HCT116 (cell line): Measurements from ENCODE around the gene FAM117A. TPM values are rescaled to one million over a fixed set of nuclear protein-coding genes. Genes with fewer than 3 reads are reported as not detected.
"Not testable (repeated sequence)": the region's sequence is repeated elsewhere in the genome, so short reads cannot be mapped to it uniquely, and the experiment has no call there.

Experiments used
- ATAC-seq: fragments of 200-7000 bp; cut with Tn5 transposase; 2 replicates; pipeline ENCODE4 v1.9.1; 2020; ENCODE audit warnings: mild to moderate bottlenecking, moderate library complexity
- BruUV-seq: library from RNA; stranded (reverse); fragments of 400-500 nt; replicated peaks from 2 replicates; lab custom pipeline; 2021; lab: Mats Ljungman, UMichigan
- CTCF ChIA-PET: fragments of 300-600 bp; sonication (Branson Sonifier 250); formaldehyde crosslinking; loops from one replicate; lab custom pipeline; 2021; ENCODE audit warnings: antibody characterized with exemption; lab: Charles Lee
- POLR2A ChIA-PET: fragments of 300-600, 350-600 bp; sonication (Branson Sonifier 250); formaldehyde crosslinking; loops from one replicate; lab custom pipeline; 2021; ENCODE audit warnings: antibody characterized with exemption; lab: Charles Lee
- RAD21 ChIA-PET, 2 experiments: fragments of 300-600 bp; sonication (Branson Sonifier 250); formaldehyde crosslinking; loops; one replicate each; lab custom pipeline; 2023; ENCODE audit warnings: low total read pairs in 2 of 2; ENCODE audit not compliant: uncharacterized antibody in 2 of 2, unreplicated experiment in 2 of 2, low non-redundant PET in 1 of 2; lab: Charles Lee
- DNase-seq: peaks from one replicate; pipeline ENCODE4 v3.0.0-alpha.2; 2010; ENCODE audit warnings: low read depth, low spot score
- H2AFZ ChIP-seq: fragments of 200-600 bp; shearing (Covaris generic), sonication (generic); 2 replicates; pipeline ENCODE4 v1.6.1; 2017; ENCODE audit warnings: low read depth, mixed run types, mixed read lengths, antibody characterized with exemption, low read length; ENCODE audit not compliant: poor library complexity, severe bottlenecking
- H3K27ac ChIP-seq: 2 replicates; pipeline ENCODE4 v1.5.1; 2012; ENCODE audit warnings: low read depth, low read length
- H3K27me3 ChIP-seq: fragments of 200-600 bp; sonication (generic); 2 replicates; pipeline ENCODE4 v1.6.1; 2016; ENCODE audit warnings: mixed run types, low read length, mixed read lengths; ENCODE audit not compliant: insufficient read depth
- H3K36me3 ChIP-seq, 2 experiments: fragments of 200-500 bp in 1 of 2; fragments of 200-600 bp in 1 of 2; sonication (Bioruptor generic) in 1 of 2; sonication (generic) in 1 of 2; 2 replicates each; pipeline versions ENCODE4 v1.5.1 to v1.6.1; 2014 to 2016; ENCODE audit warnings: low read length in 2 of 2, inconsistent platforms in 1 of 2, mixed read lengths in 1 of 2, mixed run types in 1 of 2; ENCODE audit not compliant: insufficient read depth in 2 of 2, control insufficient read depth in 1 of 2
- H3K4me1 ChIP-seq, 2 experiments: fragments of 200-600 bp in 1 of 2; sonication (generic) in 1 of 2; 2 replicates each; pipeline versions ENCODE4 v1.5.1 to v1.6.1; 2012 to 2017; ENCODE audit warnings: low read length in 2 of 2, inconsistent platforms in 1 of 2, mild to moderate bottlenecking in 1 of 2, mixed read lengths in 1 of 2, mixed run types in 1 of 2, moderate library complexity in 1 of 2; ENCODE audit not compliant: insufficient read depth in 2 of 2, control insufficient read depth in 1 of 2
- H3K4me2 ChIP-seq: fragments of 200-600 bp; sonication (generic); 2 replicates; pipeline ENCODE4 v1.6.1; 2017; ENCODE audit warnings: mixed run types, low read length, mixed read lengths
- H3K4me3 ChIP-seq, 2 experiments: fragments of 200-600 bp in 1 of 2; sonication (generic) in 1 of 2; replicated peaks in 1 of 2; 2 replicates each; pipeline ENCODE4 v1.5.1; 2011 to 2016; ENCODE audit warnings: low read length in 2 of 2, control low read depth in 1 of 2, low read depth in 1 of 2, mild to moderate bottlenecking in 1 of 2, mixed read lengths in 1 of 2, mixed run types in 1 of 2
- H3K79me2 ChIP-seq: fragments of 200-600 bp; sonication (generic); 2 replicates; pipeline ENCODE4 v1.6.1; 2017; ENCODE audit warnings: mild to moderate bottlenecking, mixed run types, low read length, moderate library complexity, mixed read lengths; ENCODE audit not compliant: insufficient read depth
- H3K9ac ChIP-seq: fragments of 200-600 bp; sonication (generic); 2 replicates; pipeline ENCODE4 v1.6.1; 2016; ENCODE audit warnings: low read length, mixed read lengths
- H3K9me2 ChIP-seq: fragments of 200-600 bp; sonication (generic), shearing (Covaris generic); 2 replicates; pipeline ENCODE4 v1.6.1; 2017; ENCODE audit warnings: mixed run types, mild to moderate bottlenecking, moderate library complexity; ENCODE audit not compliant: insufficient read depth
- H3K9me3 ChIP-seq, 2 experiments: fragments of 200-500 bp in 1 of 2; fragments of 200-600 bp in 1 of 2; sonication (Bioruptor generic) in 1 of 2; sonication (generic) in 1 of 2; 2 replicates each; pipeline ENCODE4 v1.6.1; 2014 to 2017; ENCODE audit warnings: low read length in 2 of 2, mixed read lengths in 2 of 2, inconsistent platforms in 1 of 2, low read depth in 1 of 2, mild to moderate bottlenecking in 1 of 2, mixed run types in 1 of 2, moderate library complexity in 1 of 2; ENCODE audit not compliant: control insufficient read depth in 1 of 2, insufficient read depth in 1 of 2
- H4K20me1 ChIP-seq: fragments of 200-600 bp; sonication (generic), shearing (Covaris generic); 2 replicates; pipeline ENCODE4 v1.6.1; 2017; ENCODE audit warnings: mixed run types, mild to moderate bottlenecking, moderate library complexity; ENCODE audit not compliant: insufficient read depth
- CBX3 ChIP-seq: IDR thresholded peaks from 2 replicates; pipeline ENCODE4 v1.6.1; 2012; ENCODE audit warnings: low read depth
- CEBPB ChIP-seq: IDR thresholded peaks from 2 replicates; pipeline ENCODE4 v1.6.1; 2012; ENCODE audit warnings: low read depth
- CTCF ChIP-seq, 3 experiments: fragments of 200-600 bp in 1 of 3; sonication (generic) in 1 of 3; IDR thresholded peaks in 2 of 3; conservative IDR thresholded peaks in 1 of 3; 2 replicates each; pipeline ENCODE4 v1.5.1; 2012 to 2017; ENCODE audit warnings: low read depth in 2 of 3, low read length in 2 of 3, antibody characterized with exemption in 1 of 3, borderline replicate concordance in 1 of 3, control low read depth in 1 of 3, mild to moderate bottlenecking in 1 of 3, mixed read lengths in 1 of 3, mixed run types in 1 of 3, moderate library complexity in 1 of 3; ENCODE audit not compliant: insufficient read depth in 1 of 3
- ELF1 ChIP-seq: IDR thresholded peaks from 2 replicates; pipeline ENCODE4 v1.6.1; 2012; ENCODE audit warnings: low read depth, borderline replicate concordance
- EZH2 ChIP-seq: fragments of 200-600 bp; sonication (generic); IDR thresholded peaks from 2 replicates; pipeline ENCODE4 v1.6.1; 2017; ENCODE audit warnings: antibody characterized with exemption, mixed run types
- FOSL1 ChIP-seq: IDR thresholded peaks from 2 replicates; pipeline ENCODE4 v1.6.1; 2012; ENCODE audit warnings: low read depth
- JUND ChIP-seq: IDR thresholded peaks from 2 replicates; pipeline ENCODE4 v1.6.1; 2012
- RAD21 ChIP-seq: IDR thresholded peaks from 2 replicates; pipeline ENCODE4 v1.6.1; 2012; ENCODE audit warnings: low read depth, mild to moderate bottlenecking
- SIN3A ChIP-seq: IDR thresholded peaks from 2 replicates; pipeline ENCODE4 v1.6.1; 2012; ENCODE audit warnings: low read depth
- TCF7L2 ChIP-seq: IDR thresholded peaks from 2 replicates; pipeline ENCODE4 v1.7.0; 2011; ENCODE audit warnings: borderline replicate concordance, inconsistent platforms; ENCODE audit not compliant: insufficient read depth, insufficient read length; ENCODE audit errors: extremely low read depth
- intact Hi-C: fragments of 100-400 bp; cut with micrococcal nuclease; formaldehyde crosslinking; loops from 2 replicates; pipeline ENCODE4 v1.10.0; 2022
- total RNA-seq: library from RNA; stranded (reverse); gene quantifications from one replicate; pipeline ENCODE4 v1.2.1, GENCODE V29; 2021; ENCODE audit not compliant: unreplicated experiment
- TF ChIP-seq, protein P1 (sequence below): IDR thresholded peaks from 2 replicates; pipeline ENCODE4 v1.6.1; 2012

Gene FAM117A
- total RNA-seq, 1 experiment from 2014 or later = 12.8 TPM

- Histone ChIP-seq H3K27me3 (no peaks in the 10 kb centered on the region), H3K9me3 (no peaks in the 10 kb centered on the region), H3K4me1 (peaks cover 4 to 17% of the 10 kb centered on the region in 2 experiments; a peak in 3 of 4 replicates), H3K79me2 (peaks cover 56% of the 10 kb centered on the region), H3K27ac (peak overlapping the region; percentile 51; the same call in 1 of the 2 replicates), H3K9me2 (no peaks in the 10 kb centered on the region), H3K9ac (peak overlapping the region; percentile 74), H3K36me3 (no peaks in the 10 kb centered on the region; a peak in 1 of 4 replicates), H2AFZ (no peak overlapping the region), H3K4me3 (peak overlapping the region; percentile 66 to 84), H4K20me1 (no peaks in the 10 kb centered on the region; the same call in 1 of the 2 replicates), H3K4me2 (peak overlapping the region; percentile 84)
- CTCF ChIA-PET = no interaction called here
- POLR2A ChIA-PET = interaction anchor here (1.5 to 2.2 kb wide), 2 partner anchors 12 to 30 kb away, joined by 8 to 9 read pairs; no protein-coding TSS in a partner anchor
- TF ChIP-seq TCF7L2 (no peak), FOSL1 (no peak), EZH2 (no peak), CEBPB (no peak)
- ATAC-seq (no peak), DNase-seq (no peak)
- intact Hi-C loops = no loop called here
- BruUV-seq = no TSS peak
- RAD21 ChIA-PET = no interaction called here
Observed at GRCh38 chr17:49676276-49676868, 87.6 kb downstream of the FAM117A start.

DNA sequence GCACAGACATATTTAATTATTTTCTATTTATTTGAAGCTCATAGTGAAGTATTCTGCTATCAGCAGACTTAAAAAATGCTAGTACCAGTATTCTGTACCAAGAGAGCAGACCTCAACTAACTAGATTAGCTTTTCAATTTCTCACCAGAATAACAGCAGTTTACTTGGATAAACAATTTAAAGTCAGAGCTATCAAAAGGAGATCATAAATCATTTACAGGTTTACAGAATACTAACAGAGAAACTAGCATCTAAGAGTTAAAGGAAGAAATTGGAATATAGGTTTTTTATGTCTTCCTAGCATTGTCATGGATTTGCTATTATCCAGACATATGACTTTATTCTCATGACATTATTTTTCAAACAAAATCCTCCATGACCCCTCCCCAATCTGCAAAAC, 89.4 kb downstream of the FAM117A start:
- H3K79me2 ChIP-seq = peaks cover 75% of the 10 kb centered on the region
- peaks cover 4 to 17% of the 10 kb centered on the region in 2 experiments; a peak in 3 of 4 replicates for H3K4me1 ChIP-seq
- no peaks in the 10 kb centered on the region for H3K9me2 ChIP-seq
- TF ChIP-seq FOSL1 (no peak), TCF7L2 (no peak), ELF1 (no peak), JUND (no peak), RAD21 (no peak), CBX3 (no peak), CTCF (IDR thresholded peaks at IDR 0.05 in 2 of 3, conservative IDR thresholded peaks at IDR 0.05 in 1 of 3; ENCODE audit: borderline replicate concordance in 1 of 3, insufficient read depth in 1 of 3, low read depth in 2 of 3, low read length in 2 of 3) (no peak), SIN3A (no peak)
- TF ChIP-seq, protein P1, sequence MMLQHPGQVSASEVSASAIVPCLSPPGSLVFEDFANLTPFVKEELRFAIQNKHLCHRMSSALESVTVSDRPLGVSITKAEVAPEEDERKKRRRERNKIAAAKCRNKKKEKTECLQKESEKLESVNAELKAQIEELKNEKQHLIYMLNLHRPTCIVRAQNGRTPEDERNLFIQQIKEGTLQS = no peak
- H2AFZ ChIP-seq = no peak overlapping the region
- BruUV-seq = no TSS peak
- no peak overlapping the region for H3K4me2 ChIP-seq
- H3K9ac ChIP-seq = no peak overlapping the region
- CTCF ChIA-PET = interaction anchor here (1.2 kb wide), 1 partner anchor 105 kb away, joined by 6 read pairs; no protein-coding TSS in a partner anchor
- no peaks in the 10 kb centered on the region for H3K9me3 ChIP-seq
- POLR2A ChIA-PET = interaction anchor here (1.0 to 1.3 kb wide), 2 partner anchors 26 to 28 kb away, joined by 3 to 6 read pairs; no protein-coding TSS in a partner anchor
- peaks cover 2% of the 10 kb centered on the region; the same call in 1 of the 2 replicates for H4K20me1 ChIP-seq
- H3K27ac ChIP-seq = no peak overlapping the region
- H3K4me3 ChIP-seq = no peak overlapping the region
- intact Hi-C loops = no loop called here
- RAD21 ChIA-PET = no interaction called here
- H3K36me3 ChIP-seq = no peaks in the 10 kb centered on the region; a peak in 1 of 4 replicates
- DNase-seq (no peak), ATAC-seq (no peak)
- H3K27me3 ChIP-seq = no peaks in the 10 kb centered on the region

GRCh38 chr17:49673679-49674078, 90.3 kb downstream of the FAM117A start:
- ChIA-PET CTCF (interaction anchor here (1.2 kb wide), 1 partner anchor 104 kb away, joined by 6 read pairs; no protein-coding TSS in a partner anchor), POLR2A (interaction anchor here (1.3 kb wide), 1 partner anchor 27 kb away, joined by 6 read pairs; no protein-coding TSS in a partner anchor)
- Histone ChIP-seq H3K4me1 (peaks cover 4 to 17% of the 10 kb centered on the region in 2 experiments; a peak in 3 of 4 replicates), H3K79me2 (peaks cover 75% of the 10 kb centered on the region)
- intact Hi-C loops, DNase-seq, H3K36me3 ChIP-seq, H3K9me3 ChIP-seq, H3K9me2 ChIP-seq, H3K27ac ChIP-seq, BruUV-seq, ATAC-seq, H4K20me1 ChIP-seq, H2AFZ ChIP-seq, H3K27me3 ChIP-seq, H3K4me3 ChIP-seq, H3K9ac ChIP-seq, H3K4me2 ChIP-seq, RAD21 ChIA-PET: not testable (repeated sequence)
